GM11168 (cell line): ENCODE measurements around the gene RFTN2.
"Not testable (repeated sequence)": the region's sequence is repeated elsewhere in the genome, so short reads cannot be mapped to it uniquely, and the experiment has no call there.

ENCODE experiments used
- in situ Hi-C: fragments of 300-500 bp; cut with MboI; formaldehyde crosslinking; loops from one replicate; pipeline ENCODE4 v1.12.0; 2022; ENCODE audit warnings: low sequenced_read_pairs; ENCODE audit not compliant: unreplicated experiment

The RFTN2 gene

GRCh38 chr2:197675246-197675645 lies at the start of gene RFTN2:
RFTN2 (minus strand) TSS chr2:197675587; CDS start chr2:197675458, 129 bp downstream.
- in situ Hi-C loops: no loop called here

GRCh38 chr2:197717863-197718262 lies 42.5 kb upstream of the RFTN2 start:
- in situ Hi-C loops: no loop called here

GRCh38 chr2:197713271-197713670 lies 37.9 kb upstream of the RFTN2 start:
- in situ Hi-C loops: no loop called here

- in situ Hi-C loops: no loop called here
Measured at GRCh38 chr2:197711578-197711977, 36.2 kb upstream of the RFTN2 start.

- in situ Hi-C loops: no loop called here
Measured at GRCh38 chr2:197710424-197711042, 35.1 kb upstream of the RFTN2 start.

GRCh38 chr2:197709140-197709539 lies 33.8 kb upstream of the RFTN2 start:
- in situ Hi-C loops: loop anchor here (5.0 kb wide), 1 partner anchor 68 kb away; no protein-coding TSS in a partner anchor

GRCh38 chr2:197708331-197708730 lies 32.9 kb upstream of the RFTN2 start:
- in situ Hi-C loops: loop anchor here (5.0 kb wide), 1 partner anchor 69 kb away; no protein-coding TSS in a partner anchor

GRCh38 chr2:197707316-197708213 lies 32.2 kb upstream of the RFTN2 start:
- in situ Hi-C loops: loop anchor here (5.0 kb wide), 1 partner anchor 70 kb away; no protein-coding TSS in a partner anchor

- in situ Hi-C loops: loop anchor here (5.0 kb wide), 1 partner anchor 70 kb away; no protein-coding TSS in a partner anchor
Measured at GRCh38 chr2:197706839-197707207, 31.4 kb upstream of the RFTN2 start.

GRCh38 chr2:197705912-197706838 lies 30.8 kb upstream of the RFTN2 start:
- in situ Hi-C loops: loop anchor here (5.0 kb wide), 1 partner anchor 71 kb away; no protein-coding TSS in a partner anchor

- in situ Hi-C loops: loop anchor here (5.0 kb wide), 1 partner anchor 72 kb away; no protein-coding TSS in a partner anchor
Measured at GRCh38 chr2:197705121-197705911, 29.9 kb upstream of the RFTN2 start, which contains the start of gene MARS2. MARS2 (plus strand) TSS chr2:197705369; CDS start chr2:197705406, 37 bp downstream.

GRCh38 chr2:197704434-197705120 lies 29.2 kb upstream of the RFTN2 start:
- in situ Hi-C loops: loop anchor here (5.0 kb wide), 1 partner anchor 73 kb away; no protein-coding TSS in a partner anchor

- in situ Hi-C loops: no loop called here
Measured at GRCh38 chr2:197700960-197701359, 25.6 kb upstream of the RFTN2 start.

GRCh38 chr2:197699724-197700123 lies 24.3 kb upstream of the RFTN2 start:
- in situ Hi-C loops: not testable (repeated sequence)

GRCh38 chr2:197696571-197696970 lies 21.2 kb upstream of the RFTN2 start:
- in situ Hi-C loops: not testable (repeated sequence)

- in situ Hi-C loops: not testable (repeated sequence)
Measured at GRCh38 chr2:197695971-197696370, 20.6 kb upstream of the RFTN2 start.

GRCh38 chr2:197695206-197695605 lies 19.8 kb upstream of the RFTN2 start:
- in situ Hi-C loops: not testable (repeated sequence)

GRCh38 chr2:197677483-197677882 lies 2.1 kb upstream of the RFTN2 start:
- in situ Hi-C loops: no loop called here
